GM21619 (cell line): ENCODE results near the gene DOCK2.

ENCODE experiments used
- ATAC-seq: cut with Tn5 transposase; IDR thresholded peaks from one replicate; pipeline ENCODE4 v1.9.1; 2021; ENCODE audit not compliant: unreplicated experiment

The DOCK2 gene

GRCh38 chr5:169889572-169889971 lies 252.5 kb downstream of the DOCK2 start:
- ATAC-seq, result no peak

- ATAC-seq, result no peak
Measured at GRCh38 chr5:169893010-169893409, 255.9 kb downstream of the DOCK2 start.

- ATAC-seq, result no peak
Measured at GRCh38 chr5:169893571-169893970, 256.5 kb downstream of the DOCK2 start.

GRCh38 chr5:169895926-169896325 lies 258.9 kb downstream of the DOCK2 start:
- no peak for ATAC-seq

GRCh38 chr5:169897481-169897880 lies 260.4 kb downstream of the DOCK2 start:
- no peak for ATAC-seq

- no peak for ATAC-seq
Measured at GRCh38 chr5:169901896-169902295, 264.8 kb downstream of the DOCK2 start.

GRCh38 chr5:169904059-169904458 lies 267.0 kb downstream of the DOCK2 start:
- ATAC-seq, result no peak

GRCh38 chr5:169904508-169904907 lies 267.4 kb downstream of the DOCK2 start:
- no peak for ATAC-seq

- no peak for ATAC-seq
Measured at GRCh38 chr5:169905017-169905416, 267.9 kb downstream of the DOCK2 start.

GRCh38 chr5:169906745-169907649 lies 269.9 kb downstream of the DOCK2 start:
- no peak for ATAC-seq

- ATAC-seq, result no peak
Measured at GRCh38 chr5:169908864-169909263, 271.8 kb downstream of the DOCK2 start.

- ATAC-seq, result no peak
Measured at GRCh38 chr5:169909945-169910344, 272.9 kb downstream of the DOCK2 start.

- no peak for ATAC-seq
Measured at GRCh38 chr5:169910393-169910792, 273.3 kb downstream of the DOCK2 start.

- no peak for ATAC-seq
Measured at GRCh38 chr5:169911448-169912212, 274.6 kb downstream of the DOCK2 start.

GRCh38 chr5:169913479-169913878 lies 276.4 kb downstream of the DOCK2 start:
- no peak for ATAC-seq

- ATAC-seq, result peak; percentile 67
Measured at GRCh38 chr5:169914766-169915165, 277.7 kb downstream of the DOCK2 start.

- ATAC-seq, result no peak
Measured at GRCh38 chr5:169917500-169917899, 280.4 kb downstream of the DOCK2 start.

GRCh38 chr5:169918228-169918627 lies 281.2 kb downstream of the DOCK2 start:
- no peak for ATAC-seq

GRCh38 chr5:169920474-169920873 lies 283.4 kb downstream of the DOCK2 start:
- ATAC-seq, result no peak

GRCh38 chr5:169921384-169921783 lies 284.3 kb downstream of the DOCK2 start:
- ATAC-seq, result no peak

- no peak for ATAC-seq
Measured at GRCh38 chr5:169921949-169922348, 284.9 kb downstream of the DOCK2 start.

- ATAC-seq, result no peak
Measured at GRCh38 chr5:169922474-169922873, 285.4 kb downstream of the DOCK2 start.
